Measurements from ENCODE around the gene DHODH. TPM values are rescaled to one million over a fixed set of nuclear protein-coding genes. Genes with fewer than 3 reads are reported as not detected.
"Not testable (repeated sequence)": the region's sequence is repeated elsewhere in the genome, so short reads cannot be mapped to it uniquely, and the experiment has no call there.

Gene DHODH
- total and polyA plus RNA-seq, 7 experiments from 2014 or later, result 4.9 to 15.6 (median 13.5) TPM

DNA sequence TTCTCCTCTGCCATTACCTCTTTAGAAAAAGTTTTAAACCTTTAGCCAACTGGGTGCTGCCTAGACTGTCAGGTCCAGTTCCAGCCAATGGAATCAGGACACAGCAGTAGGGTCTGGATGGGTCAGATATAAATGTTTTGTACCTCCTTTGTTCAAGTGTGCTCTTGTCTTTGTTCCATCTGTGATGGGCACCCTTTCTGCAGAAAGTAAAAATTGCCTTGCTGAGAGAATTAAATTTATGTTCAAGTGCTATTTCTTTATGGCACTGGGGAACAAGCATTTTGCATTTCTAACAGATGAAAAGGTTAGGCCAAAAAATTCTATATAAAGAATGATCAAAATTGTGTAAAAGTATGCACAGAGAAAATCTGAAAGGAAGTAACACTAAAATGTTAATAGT, 40.6 kb downstream of the DHODH start:
- Mint-ChIP-seq H3K4me1 (no peaks in the 10 kb centered on the region), H3K27me3 (peaks cover 0 to 2% (median 0%) of the 10 kb centered on the region in 5 donors), H3K9me3 (peaks cover 0 to 36% (median 11%) of the 10 kb centered on the region in 11 donors), H3K27ac (no peak overlapping the region), H3K4me3 (no peak overlapping the region), H3K36me3 (peaks cover 3 to 38% (median 32%) of the 10 kb centered on the region in 5 donors)
- ChIA-PET POLR2A (no interaction called here), CTCF (no interaction called here)
- H3K4me1 ChIP-seq (ENCODE audit: control insufficient read depth in 2 of 2, insufficient read depth in 2 of 2, low read length in 2 of 2), result no peaks in the 10 kb centered on the region
- H3K27ac ChIP-seq (ENCODE audit: low read depth, low read length), result no peak overlapping the region
- intact Hi-C loops (cut with micrococcal nuclease), result no loop called here
- peaks cover 0 to under 1% (median 0%) of the 10 kb centered on the region in 3 experiments for H3K36me3 ChIP-seq (ENCODE audit: control insufficient read depth in 2 of 3, insufficient read depth in 3 of 3, low read length in 3 of 3)
- H3K9me3 ChIP-seq (ENCODE audit: control insufficient read depth in 2 of 3, low read length in 3 of 3), result peaks cover 0 to 6% (median 0%) of the 10 kb centered on the region in 3 experiments
- DNase-seq, result no peak
- ATAC-seq, result no peak
- H3K27me3 ChIP-seq (ENCODE audit: control insufficient read depth in 2 of 2, insufficient read depth in 2 of 2, low read length in 2 of 2), result no peaks in the 10 kb centered on the region
- H3K4me3 ChIP-seq (ENCODE audit: low read length), result no peak overlapping the region

DNA sequence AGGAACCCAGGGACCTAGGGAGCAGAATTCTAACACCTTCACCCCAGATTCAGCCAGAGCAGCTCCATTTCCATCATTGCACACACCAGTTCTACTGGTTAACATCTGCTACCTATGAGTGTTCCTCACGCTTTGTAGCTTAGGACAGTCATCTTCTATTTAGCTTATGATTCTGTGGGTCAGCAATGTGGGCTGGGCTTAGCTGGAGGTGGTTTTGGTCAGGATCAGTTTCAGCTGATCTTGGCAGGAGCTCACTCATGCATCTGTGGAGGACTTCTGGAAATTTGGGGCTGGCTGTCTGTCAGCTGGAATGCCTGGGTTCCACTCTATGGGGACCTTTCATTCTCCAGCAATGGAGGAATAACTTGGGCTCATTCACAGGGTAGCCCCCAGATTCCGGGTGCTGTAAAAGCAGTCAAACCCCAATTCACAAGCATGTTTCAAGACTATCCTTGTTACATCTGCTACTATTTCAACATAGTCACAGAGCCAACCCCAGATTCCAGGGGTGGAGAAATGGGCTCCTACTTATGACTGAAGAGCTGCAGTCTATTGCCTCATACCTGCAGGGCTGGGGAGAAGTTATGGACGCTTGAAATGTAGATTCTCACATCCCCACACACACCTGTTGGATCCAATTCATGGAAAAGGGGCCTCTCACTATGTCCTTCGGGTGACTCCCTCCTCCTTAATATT, 42.4 kb downstream of the DHODH start:
- intact Hi-C loops (cut with micrococcal nuclease), result no loop called here

DNA sequence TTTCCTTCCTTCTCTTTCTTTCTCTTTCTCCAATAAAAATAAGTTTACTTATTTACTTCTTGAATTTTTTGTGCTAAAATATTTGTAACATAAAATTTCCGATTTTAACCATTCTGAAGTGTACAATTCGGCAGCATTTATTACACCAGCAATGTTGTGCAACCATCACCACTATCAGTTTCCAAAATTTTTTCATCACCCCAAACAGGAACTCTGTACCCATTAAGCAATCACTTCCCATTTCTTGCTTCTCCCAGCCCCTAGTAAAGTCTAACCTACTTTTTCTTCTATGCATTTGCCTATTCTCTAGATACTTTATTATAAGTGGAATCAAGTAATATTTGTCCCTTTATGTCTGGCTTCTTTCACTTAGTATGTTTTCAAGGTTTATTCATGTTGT, 43.3 kb downstream of the DHODH start:
- DNase-seq, result no peak
- no peak overlapping the region for H3K27ac ChIP-seq (ENCODE audit: low read depth, low read length)

More for the DNA sequence above, 42.4 kb downstream of the DHODH start:
- DNase-seq (no peak), ATAC-seq (no peak)
- no peaks in the 10 kb centered on the region for H3K4me1 ChIP-seq (ENCODE audit: control insufficient read depth in 2 of 2, insufficient read depth in 2 of 2, low read length in 2 of 2)
- H3K4me3 Mint-ChIP-seq, result no peak overlapping the region
- peaks cover 3 to 34% (median 28%) of the 10 kb centered on the region in 5 donors for H3K36me3 Mint-ChIP-seq
- POLR2A ChIA-PET, result no interaction called here
- peaks cover 0 to 6% (median 0%) of the 10 kb centered on the region in 3 experiments for H3K9me3 ChIP-seq (ENCODE audit: control insufficient read depth in 2 of 3, low read length in 3 of 3)
- H3K27ac ChIP-seq (ENCODE audit: low read depth, low read length), result no peak overlapping the region
- H3K4me1 Mint-ChIP-seq, result peaks cover 0 to 1% (median 0%) of the 10 kb centered on the region in 7 donors
- no peak overlapping the region for H3K4me3 ChIP-seq (ENCODE audit: low read length)
- no peaks in the 10 kb centered on the region for H3K36me3 ChIP-seq (ENCODE audit: control insufficient read depth in 2 of 3, insufficient read depth in 3 of 3, low read length in 3 of 3)
- peaks cover 0 to 2% (median 0%) of the 10 kb centered on the region in 5 donors for H3K27me3 Mint-ChIP-seq
- H3K27me3 ChIP-seq (ENCODE audit: control insufficient read depth in 2 of 2, insufficient read depth in 2 of 2, low read length in 2 of 2), result no peaks in the 10 kb centered on the region
- H3K9me3 Mint-ChIP-seq, result peaks cover 0 to 36% (median 11%) of the 10 kb centered on the region in 11 donors
- CTCF ChIA-PET, result no interaction called here
- H3K27ac Mint-ChIP-seq, result no peak overlapping the region

GRCh38 chr16:72054254-72054847, 45.8 kb downstream of the DHODH start, which contains the start of gene HP:
TSS of gene HP (plus strand) at chr16:72054505. CDS start at chr16:72054653, 148 bp downstream.
- not testable (repeated sequence) for H3K4me1 ChIP-seq (ENCODE audit: control insufficient read depth in 2 of 2, insufficient read depth in 2 of 2, low read length in 2 of 2); H3K4me1 Mint-ChIP-seq

More for the DNA sequence above, 43.3 kb downstream of the DHODH start:
- H3K4me3 Mint-ChIP-seq, result no peak overlapping the region
- intact Hi-C loops (cut with micrococcal nuclease), result no loop called here
- no peaks in the 10 kb centered on the region for H3K4me1 ChIP-seq (ENCODE audit: control insufficient read depth in 2 of 2, insufficient read depth in 2 of 2, low read length in 2 of 2)
- H3K9me3 Mint-ChIP-seq, result peaks cover 0 to 36% (median 11%) of the 10 kb centered on the region in 11 donors
- H3K36me3 Mint-ChIP-seq, result peaks cover 3 to 34% (median 28%) of the 10 kb centered on the region in 5 donors
- H3K4me3 ChIP-seq (ENCODE audit: low read length), result no peak overlapping the region
- peaks cover 0 to 2% (median 0%) of the 10 kb centered on the region in 5 donors for H3K27me3 Mint-ChIP-seq
- H3K36me3 ChIP-seq (ENCODE audit: control insufficient read depth in 2 of 3, insufficient read depth in 3 of 3, low read length in 3 of 3), result no peaks in the 10 kb centered on the region
- POLR2A ChIA-PET, result no interaction called here
- peaks cover 0 to 1% (median 0%) of the 10 kb centered on the region in 7 donors for H3K4me1 Mint-ChIP-seq
- no peak overlapping the region for H3K27ac Mint-ChIP-seq
- H3K9me3 ChIP-seq (ENCODE audit: control insufficient read depth in 2 of 3, low read length in 3 of 3), result peaks cover 0 to 6% (median 0%) of the 10 kb centered on the region in 3 experiments
- peak; percentile 37 for ATAC-seq
- H3K27me3 ChIP-seq (ENCODE audit: control insufficient read depth in 2 of 2, insufficient read depth in 2 of 2, low read length in 2 of 2), result no peaks in the 10 kb centered on the region
- CTCF ChIA-PET, result no interaction called here

GRCh38 chr16:72055911-72056310, 47.4 kb downstream of the DHODH start:
- H3K27me3 ChIP-seq (ENCODE audit: control insufficient read depth in 2 of 2, insufficient read depth in 2 of 2, low read length in 2 of 2), result no peaks in the 10 kb centered on the region
- no peak overlapping the region for H3K27ac ChIP-seq (ENCODE audit: low read depth, low read length)
- Mint-ChIP-seq H3K4me3 (no peak overlapping the region), H3K27me3 (no peaks in the 10 kb centered on the region), H3K27ac (no peak overlapping the region), H3K36me3 (peaks cover 0 to 24% (median 11%) of the 10 kb centered on the region in 5 donors), H3K4me1 (peaks cover 0 to 1% (median 0%) of the 10 kb centered on the region in 7 donors), H3K9me3 (peaks cover 0 to 12% (median 0%) of the 10 kb centered on the region in 11 donors)
- POLR2A ChIA-PET, result no interaction called here
- ATAC-seq (no peak), DNase-seq (no peak)
- intact Hi-C loops (cut with micrococcal nuclease), result no loop called here
- CTCF ChIA-PET, result no interaction called here
- H3K36me3 ChIP-seq (ENCODE audit: control insufficient read depth in 2 of 3, insufficient read depth in 3 of 3, low read length in 3 of 3), result no peaks in the 10 kb centered on the region
- no peaks in the 10 kb centered on the region for H3K4me1 ChIP-seq (ENCODE audit: control insufficient read depth in 2 of 2, insufficient read depth in 2 of 2, low read length in 2 of 2)
- no peak overlapping the region for H3K4me3 ChIP-seq (ENCODE audit: low read length)
- no peaks in the 10 kb centered on the region for H3K9me3 ChIP-seq (ENCODE audit: control insufficient read depth in 2 of 3, low read length in 3 of 3)

More at GRCh38 chr16:72054254-72054847, 45.8 kb downstream of the DHODH start, which contains the start of gene HP:
- peaks cover 3 to 32% (median 20%) of the 10 kb centered on the region in 5 donors for H3K36me3 Mint-ChIP-seq
- H3K27me3 ChIP-seq (ENCODE audit: control insufficient read depth in 2 of 2, insufficient read depth in 2 of 2, low read length in 2 of 2); H3K36me3 ChIP-seq (ENCODE audit: control insufficient read depth in 2 of 3, insufficient read depth in 3 of 3, low read length in 3 of 3); H3K4me3 Mint-ChIP-seq; DNase-seq; CTCF ChIA-PET; H3K9me3 ChIP-seq (ENCODE audit: control insufficient read depth in 2 of 3, low read length in 3 of 3); ATAC-seq; H3K27ac Mint-ChIP-seq; POLR2A ChIA-PET; H3K27me3 Mint-ChIP-seq; intact Hi-C loops (cut with micrococcal nuclease); H3K27ac ChIP-seq (ENCODE audit: low read depth, low read length); H3K4me3 ChIP-seq (ENCODE audit: low read length): not testable (repeated sequence)
- peaks cover 0 to 28% (median 5%) of the 10 kb centered on the region in 11 donors for H3K9me3 Mint-ChIP-seq

- H3K9me3 ChIP-seq (ENCODE audit: control insufficient read depth in 2 of 3, low read length in 3 of 3); H3K27me3 Mint-ChIP-seq; CTCF ChIA-PET; H3K4me1 Mint-ChIP-seq; POLR2A ChIA-PET; H3K4me3 ChIP-seq (ENCODE audit: low read length); intact Hi-C loops (cut with micrococcal nuclease); H3K27ac Mint-ChIP-seq; H3K27me3 ChIP-seq (ENCODE audit: control insufficient read depth in 2 of 2, insufficient read depth in 2 of 2, low read length in 2 of 2); H3K4me3 Mint-ChIP-seq; DNase-seq; H3K4me1 ChIP-seq (ENCODE audit: control insufficient read depth in 2 of 2, insufficient read depth in 2 of 2, low read length in 2 of 2); ATAC-seq; H3K36me3 ChIP-seq (ENCODE audit: control insufficient read depth in 2 of 3, insufficient read depth in 3 of 3, low read length in 3 of 3); H3K27ac ChIP-seq (ENCODE audit: low read depth, low read length); H3K9me3 Mint-ChIP-seq: not testable (repeated sequence)
- H3K36me3 Mint-ChIP-seq, result peaks cover 0 to 27% (median 6%) of the 10 kb centered on the region in 5 donors
Observed at GRCh38 chr16:72057313-72057712, 48.8 kb downstream of the DHODH start.
